ENCODE data around the gene SUSD3.

- TF ChIP-seq CTCF (IDR thresholded peaks at IDR 0.05; ENCODE audit: extremely low read depth in 1 of 2, insufficient read depth in 1 of 2, low read depth in 1 of 2, low read length in 2 of 2), result no peak
- TF ChIP-seq EZH2 (IDR thresholded peaks at IDR 0.05; ENCODE audit: borderline replicate concordance, low read depth, low read length, severe bottlenecking), result no peak
- TF ChIP-seq POLR2A (IDR thresholded peaks at IDR 0.05; ENCODE audit: low read depth, low read length), result no peak
- TF ChIP-seq MYC (IDR thresholded peaks at IDR 0.05; ENCODE audit: low read depth, low read length), result no peak
- TF ChIP-seq POLR2AphosphoS5 (IDR thresholded peaks at IDR 0.05; ENCODE audit: insufficient read depth, low read depth, low read length), result no peak
- TF ChIP-seq JUN (IDR thresholded peaks at IDR 0.05; ENCODE audit: borderline replicate concordance, insufficient read depth, insufficient read length, low read depth), result no peak
- no peak for TF ChIP-seq MAX (IDR thresholded peaks at IDR 0.05; ENCODE audit: insufficient read depth, insufficient read length)
Measured at GRCh38 chr9:93128715-93129224, 70.3 kb downstream of the SUSD3 start.

All from endothelial cell of umbilical vein (primary cell).